LNCaP clone FGC (cell line): ENCODE data around the gene SLC38A2.

Experiments
- DNase-seq: peaks from one replicate; pipeline ENCODE4 v3.0.0-alpha.2; 2011; ENCODE audit warnings: low read depth
- H3K4me3 ChIP-seq: 2 replicates; pipeline ENCODE4 v1.5.1; 2011; ENCODE audit warnings: mild to moderate bottlenecking, low read depth, low read length, control low read depth
- CTCF ChIP-seq: IDR thresholded peaks from 2 replicates; pipeline ENCODE4 v1.5.1; 2012; ENCODE audit warnings: mild to moderate bottlenecking; ENCODE audit not compliant: control insufficient read depth, insufficient read depth; ENCODE audit errors: extremely low read depth

SLC38A2 gene

GRCh38 chr12:46382964-46383653 is 10.5 kb upstream of the SLC38A2 start:
- H3K4me3 ChIP-seq, result peak overlapping the region; percentile 63
- TF ChIP-seq CTCF, result peak; percentile 11; the same call in 1 of the 2 replicates
- DNase-seq, result peak; percentile 77

- no peak for TF ChIP-seq CTCF
- no peak for DNase-seq
- peak overlapping the region; percentile 63 for H3K4me3 ChIP-seq
These were observed 9.9 kb upstream of the SLC38A2 start for GRCh38 chr12:46382408-46382963.

DNA sequence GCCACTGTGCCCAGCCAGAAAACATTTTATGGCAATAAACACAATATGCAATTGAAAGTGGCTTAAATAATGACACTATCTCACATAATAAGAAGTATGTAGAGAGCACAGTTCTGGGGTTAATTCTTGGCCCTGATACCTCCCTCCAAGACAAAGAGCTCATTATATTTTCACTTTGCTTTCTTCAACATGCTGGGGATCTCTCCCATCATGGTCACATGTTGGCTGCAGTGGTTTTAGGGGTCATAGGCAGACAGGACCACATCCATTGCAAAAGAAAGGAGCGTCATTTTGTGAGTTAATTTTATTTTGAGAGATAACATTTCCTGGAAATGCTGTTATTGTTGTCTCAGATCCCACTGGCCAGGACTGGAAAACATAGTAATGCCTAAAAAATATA is 8.3 kb upstream of the SLC38A2 start:
- no peak for TF ChIP-seq CTCF
- DNase-seq, result no peak
- H3K4me3 ChIP-seq, result no peak overlapping the region

- DNase-seq, result no peak
- TF ChIP-seq CTCF, result no peak
- H3K4me3 ChIP-seq, result no peak overlapping the region
These were observed 7.6 kb upstream of the SLC38A2 start for GRCh38 chr12:46380022-46380796.

- no peak for DNase-seq
- TF ChIP-seq CTCF, result no peak
- H3K4me3 ChIP-seq, result no peak overlapping the region
These were observed 6.8 kb upstream of the SLC38A2 start for GRCh38 chr12:46379352-46379751.

- no peak for TF ChIP-seq CTCF
- no peak for DNase-seq
- no peak overlapping the region for H3K4me3 ChIP-seq
These were observed 6.0 kb upstream of the SLC38A2 start for GRCh38 chr12:46378530-46378929.
